T-helper 2 cell treated with Interferon-gamma antibody and Interleukin-4, amounts not matched to agents 100 ng/mL and 5 ng/mL, for 36 hours (primary cell): ENCODE measurements around the gene AQP7. TPM values are rescaled to one million over a fixed set of nuclear protein-coding genes. Genes with fewer than 3 reads are reported as not detected.
"Not testable (repeated sequence)": the region's sequence is repeated elsewhere in the genome, so short reads cannot be mapped to it uniquely, and the experiment has no call there.

Experiments used
- intact Hi-C: fragments of 100-400 bp; cut with micrococcal nuclease; formaldehyde crosslinking; loops from one replicate; pipeline ENCODE4 v1.15.1; 2023
- total RNA-seq: library from RNA; stranded (reverse); gene quantifications from 2 replicates; pipeline ENCODE4 v1.2.3, GENCODE V29; 2022

AQP7 gene
- total RNA-seq, 1 donor from 2014 or later = 0.48 TPM

GRCh38 chr9:33434317-33435105, 32.1 kb upstream of the AQP7 start:
- intact Hi-C loops = no loop called here

- intact Hi-C loops = no loop called here
These were observed 31.5 kb upstream of the AQP7 start for GRCh38 chr9:33433871-33434270.

- intact Hi-C loops = no loop called here
These were observed 29.1 kb upstream of the AQP7 start for GRCh38 chr9:33431420-33431819.

GRCh38 chr9:33430942-33431341, 28.6 kb upstream of the AQP7 start:
- intact Hi-C loops = no loop called here

- intact Hi-C loops = no loop called here
These were observed 27.1 kb upstream of the AQP7 start for GRCh38 chr9:33429256-33429985.

GRCh38 chr9:33426843-33427293, 24.5 kb upstream of the AQP7 start:
- intact Hi-C loops = no loop called here

- intact Hi-C loops = no loop called here
These were observed 22.8 kb upstream of the AQP7 start for GRCh38 chr9:33425128-33425533.

GRCh38 chr9:33424492-33424891, 22.1 kb upstream of the AQP7 start:
- intact Hi-C loops = not testable (repeated sequence)

- intact Hi-C loops = not testable (repeated sequence)
These were observed 21.7 kb upstream of the AQP7 start for GRCh38 chr9:33424043-33424442.

- intact Hi-C loops = loop anchor here (5.0 kb wide), 1 partner anchor 397 kb away; the partner anchor contains the start of gene UBE2R2
These were observed 17.4 kb upstream of the AQP7 start for GRCh38 chr9:33419708-33420303.

GRCh38 chr9:33418090-33418489, 15.7 kb upstream of the AQP7 start:
- intact Hi-C loops = loop anchor here (5.0 kb wide), 1 partner anchor 399 kb away; the partner anchor contains the start of gene UBE2R2

- intact Hi-C loops = loop anchor here (5.0 kb wide), 1 partner anchor 400 kb away; the partner anchor contains the start of gene UBE2R2
These were observed 14.6 kb upstream of the AQP7 start for GRCh38 chr9:33416996-33417395.

GRCh38 chr9:33415501-33416038, 13.2 kb upstream of the AQP7 start:
- intact Hi-C loops = loop anchor here (1.0 to 5.0 kb wide), 8 partner anchors 12 to 402 kb away; partner anchors contain the start of genes BAG1, NFX1, NOL6 and UBE2R2

GRCh38 chr9:33414889-33415500, 12.6 kb upstream of the AQP7 start:
- intact Hi-C loops = loop anchor here (1.0 to 5.0 kb wide), 8 partner anchors 12 to 402 kb away; partner anchors contain the start of genes BAG1, NFX1, NOL6 and UBE2R2

GRCh38 chr9:33414268-33414667, 11.9 kb upstream of the AQP7 start:
- intact Hi-C loops = no loop called here

- intact Hi-C loops = no loop called here
These were observed 5.7 kb upstream of the AQP7 start for GRCh38 chr9:33408087-33408486.

GRCh38 chr9:33407061-33407460, 4.7 kb upstream of the AQP7 start:
- intact Hi-C loops = no loop called here

GRCh38 chr9:33404788-33405362, 2.5 kb upstream of the AQP7 start:
- intact Hi-C loops = loop anchor here (5.0 kb wide), 1 partner anchor 42 kb away; the partner anchor contains the start of gene AQP3

- intact Hi-C loops = loop anchor here (1.0 to 5.0 kb wide), 3 partner anchors 11 to 62 kb away; partner anchors contain the start of gene AQP3
These were observed 1.8 kb upstream of the AQP7 start for GRCh38 chr9:33403941-33404787.
